GM18858 (cell line): ENCODE data around the gene USP51.
"Not testable (repeated sequence)": the region's sequence is repeated elsewhere in the genome, so short reads cannot be mapped to it uniquely, and the experiment has no call there.

Experiments used
- ATAC-seq: cut with Tn5 transposase; IDR thresholded peaks from one replicate; pipeline ENCODE4 v1.9.1; 2021; ENCODE audit not compliant: unreplicated experiment

The USP51 gene

DNA sequence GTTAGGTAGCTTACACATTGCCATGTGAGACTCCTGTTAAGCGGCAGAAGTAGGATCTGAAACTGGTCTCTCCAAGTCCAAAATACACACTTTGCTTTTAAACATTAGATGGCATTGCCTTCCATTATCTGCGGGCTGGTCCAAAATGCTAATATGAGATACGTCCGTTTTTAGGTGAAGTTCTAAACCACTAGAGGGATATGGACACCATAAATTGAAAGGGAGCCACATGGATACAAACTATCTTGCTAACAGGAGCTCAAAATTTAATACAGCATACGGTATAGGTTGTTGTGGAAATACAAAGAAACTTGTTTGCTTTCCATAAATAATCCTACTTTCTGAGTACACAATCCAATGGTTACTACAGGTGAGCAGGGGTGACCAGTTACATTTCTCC, 23.9 kb downstream of the USP51 start:
- ATAC-seq = not testable (repeated sequence)

DNA sequence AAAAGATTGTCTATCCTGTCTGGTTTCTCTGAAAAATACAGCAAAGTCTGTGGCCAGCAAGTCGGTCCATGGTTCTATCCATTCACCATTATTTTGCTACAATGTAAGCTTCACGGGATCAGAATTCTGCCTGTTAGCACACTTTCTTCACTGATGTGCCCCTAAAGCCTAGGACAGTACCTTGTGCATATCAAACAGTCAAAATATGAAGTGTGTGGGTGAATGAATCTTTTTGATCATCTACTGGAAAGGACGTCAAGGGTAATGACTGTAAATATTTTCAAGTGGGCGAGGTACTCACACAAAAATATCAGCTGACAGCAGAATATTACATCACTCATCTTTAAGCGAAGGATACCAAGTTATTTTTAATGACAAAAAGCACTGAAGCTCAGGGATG, 24.5 kb downstream of the USP51 start:
- not testable (repeated sequence) for ATAC-seq

- not testable (repeated sequence) for ATAC-seq
These were observed 25.6 kb downstream of the USP51 start for GRCh38 chrX:55464050-55464449.

- ATAC-seq = not testable (repeated sequence)
These were observed 29.7 kb downstream of the USP51 start for GRCh38 chrX:55459926-55460325.

GRCh38 chrX:55459426-55459825, 30.2 kb downstream of the USP51 start:
- ATAC-seq = not testable (repeated sequence)

- not testable (repeated sequence) for ATAC-seq
These were observed 33.9 kb downstream of the USP51 start for GRCh38 chrX:55455708-55456107.

GRCh38 chrX:55452833-55453124, 36.9 kb downstream of the USP51 start:
- no peak for ATAC-seq

- peak; percentile 97 for ATAC-seq
These were observed 37.4 kb downstream of the USP51 start, which contains the start of gene MAGEH1 for GRCh38 chrX:55451990-55452832. Gene MAGEH1, plus strand, starts transcription at chrX:55452127. Its CDS starts 248 bp downstream, at chrX:55452375.

- ATAC-seq = no peak
These were observed 38.0 kb downstream of the USP51 start for GRCh38 chrX:55451626-55451989.

GRCh38 chrX:55451141-55451540, 38.5 kb downstream of the USP51 start:
- ATAC-seq = no peak

GRCh38 chrX:55450259-55450658, 39.4 kb downstream of the USP51 start:
- ATAC-seq = no peak

GRCh38 chrX:55443468-55443867, 46.2 kb downstream of the USP51 start:
- ATAC-seq = not testable (repeated sequence)
